Epithelial cell of proximal tubule (primary cell): ENCODE results near the gene CDK4. TPM values are rescaled to one million over a fixed set of nuclear protein-coding genes. Genes with fewer than 3 reads are reported as not detected.
A peak's percentile ranks its signal among the peaks of the same experiment; 100 is the strongest.
"Not testable (repeated sequence)": the region's sequence is repeated elsewhere in the genome, so short reads cannot be mapped to it uniquely, and the experiment has no call there.

ENCODE experiments used
- DNase-seq: peaks from one replicate; pipeline ENCODE4 v3.0.0-alpha.2; 2011; ENCODE audit warnings: low read depth
- H3K4me3 ChIP-seq: 2 replicates; pipeline ENCODE4 v1.5.1; 2011; ENCODE audit warnings: low read depth, mild to moderate bottlenecking, low read length
- total RNA-seq: library from RNA; depleted of rRNA; stranded (reverse); fragments of >200 nt; gene quantifications from 2 replicates; pipeline ENCODE4 v1.2.3, GENCODE V29; 2015
- TF ChIP-seq, protein P1 (sequence below): conservative IDR thresholded peaks from 2 replicates; pipeline ENCODE4 v1.5.1; 2012; ENCODE audit warnings: low read depth, mild to moderate bottlenecking, low read length

Gene CDK4
- total RNA-seq, 1 donor from 2014 or later = 178 TPM

DNA sequence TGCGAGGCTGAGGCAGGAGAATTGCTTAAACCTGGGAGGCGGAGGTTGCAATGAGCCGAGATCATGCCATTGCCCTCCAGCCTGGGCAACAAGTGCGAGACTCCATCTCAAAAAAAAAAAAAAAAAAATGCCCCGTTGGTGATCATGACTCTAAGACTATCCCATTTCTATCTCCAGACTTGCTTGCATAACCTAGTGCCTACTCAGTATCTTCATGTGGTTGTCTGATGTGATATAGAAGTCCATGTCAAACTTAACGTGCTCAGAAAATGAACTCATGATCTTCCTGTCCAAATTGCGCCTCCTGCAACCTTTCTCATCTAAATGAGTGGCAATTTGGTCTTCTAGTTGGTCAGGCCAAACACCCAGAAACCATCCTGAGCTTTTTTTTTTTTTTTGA lies 25.8 kb upstream of the CDK4 start:
- no peak for DNase-seq
- no peak overlapping the region for H3K4me3 ChIP-seq
- TF ChIP-seq, protein P1, sequence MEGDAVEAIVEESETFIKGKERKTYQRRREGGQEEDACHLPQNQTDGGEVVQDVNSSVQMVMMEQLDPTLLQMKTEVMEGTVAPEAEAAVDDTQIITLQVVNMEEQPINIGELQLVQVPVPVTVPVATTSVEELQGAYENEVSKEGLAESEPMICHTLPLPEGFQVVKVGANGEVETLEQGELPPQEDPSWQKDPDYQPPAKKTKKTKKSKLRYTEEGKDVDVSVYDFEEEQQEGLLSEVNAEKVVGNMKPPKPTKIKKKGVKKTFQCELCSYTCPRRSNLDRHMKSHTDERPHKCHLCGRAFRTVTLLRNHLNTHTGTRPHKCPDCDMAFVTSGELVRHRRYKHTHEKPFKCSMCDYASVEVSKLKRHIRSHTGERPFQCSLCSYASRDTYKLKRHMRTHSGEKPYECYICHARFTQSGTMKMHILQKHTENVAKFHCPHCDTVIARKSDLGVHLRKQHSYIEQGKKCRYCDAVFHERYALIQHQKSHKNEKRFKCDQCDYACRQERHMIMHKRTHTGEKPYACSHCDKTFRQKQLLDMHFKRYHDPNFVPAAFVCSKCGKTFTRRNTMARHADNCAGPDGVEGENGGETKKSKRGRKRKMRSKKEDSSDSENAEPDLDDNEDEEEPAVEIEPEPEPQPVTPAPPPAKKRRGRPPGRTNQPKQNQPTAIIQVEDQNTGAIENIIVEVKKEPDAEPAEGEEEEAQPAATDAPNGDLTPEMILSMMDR = no peak

DNA sequence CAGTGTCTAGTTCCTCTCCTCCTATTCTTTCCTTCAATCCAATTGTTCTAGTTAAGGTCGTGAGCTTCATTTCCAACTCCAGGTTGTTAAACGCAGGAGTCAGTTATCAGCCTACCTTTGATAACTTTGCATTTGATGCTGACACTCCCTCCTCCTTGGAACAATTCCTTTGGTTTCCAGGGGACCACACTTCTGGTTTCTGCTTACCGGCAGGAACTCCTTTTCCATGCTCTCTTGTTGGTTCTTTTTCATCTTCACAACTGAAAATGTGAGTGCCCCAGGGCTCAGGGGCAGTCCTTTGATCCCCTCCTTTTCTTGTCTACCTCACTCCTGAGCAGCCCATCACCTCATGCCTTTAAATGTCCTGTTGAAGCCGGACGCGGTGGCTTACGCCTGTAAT lies 25.3 kb upstream of the CDK4 start:
- DNase-seq = no peak
- TF ChIP-seq, protein P1 = no peak
- no peak overlapping the region for H3K4me3 ChIP-seq

DNA sequence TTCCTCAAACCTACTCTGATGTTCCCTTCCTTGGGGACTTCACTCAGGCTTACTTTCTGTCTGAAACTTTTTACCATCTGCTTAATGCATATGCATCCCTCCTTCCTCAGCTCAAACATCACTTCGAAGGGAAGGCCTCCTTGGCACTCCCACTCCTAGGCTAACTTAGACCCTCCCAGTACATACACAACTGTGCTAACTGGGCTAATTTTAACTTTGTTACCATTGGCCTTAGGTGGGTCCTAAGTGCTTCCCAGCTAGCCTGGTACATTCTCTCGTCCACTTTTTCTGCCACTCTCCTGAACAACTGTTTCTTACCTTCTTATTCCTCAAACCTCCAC lies 24.1 kb upstream of the CDK4 start:
- H3K4me3 ChIP-seq = no peak overlapping the region
- no peak for DNase-seq
- TF ChIP-seq, protein P1 = no peak

DNA sequence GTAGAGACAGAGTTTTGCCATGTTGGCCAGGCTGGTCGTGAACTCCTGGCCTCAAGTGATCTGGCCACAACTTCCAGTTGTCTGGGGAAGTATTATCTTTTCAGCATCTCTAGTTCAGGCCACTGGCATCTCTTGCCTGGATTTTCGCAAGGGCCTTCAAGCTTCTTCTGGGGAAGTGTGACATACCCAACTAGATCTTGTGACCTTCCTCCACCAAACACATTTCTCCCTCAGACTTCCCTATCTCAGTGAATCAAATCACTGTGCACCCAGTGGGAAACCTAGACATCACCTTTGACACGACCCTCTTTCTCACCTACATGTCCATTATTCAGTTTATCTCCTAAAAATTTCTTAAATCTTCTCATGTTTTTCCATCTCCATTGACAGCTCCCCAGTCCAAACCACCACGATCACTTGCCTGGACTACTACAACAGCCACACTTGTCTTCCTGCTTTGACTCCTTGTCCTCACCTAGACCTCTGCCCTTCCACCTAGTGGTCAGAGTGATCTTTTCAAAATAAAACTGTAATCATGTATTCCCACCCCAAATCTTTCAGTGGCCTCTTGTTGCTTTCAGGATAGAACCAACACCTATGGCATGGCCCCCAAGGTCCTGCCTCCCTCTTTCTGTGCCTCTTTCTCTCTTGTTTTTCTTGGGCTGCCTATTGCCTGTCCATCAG lies 23.6 kb upstream of the CDK4 start:
- no peak for DNase-seq
- TF ChIP-seq, protein P1 = peak; percentile 19
- no peak overlapping the region for H3K4me3 ChIP-seq

DNA sequence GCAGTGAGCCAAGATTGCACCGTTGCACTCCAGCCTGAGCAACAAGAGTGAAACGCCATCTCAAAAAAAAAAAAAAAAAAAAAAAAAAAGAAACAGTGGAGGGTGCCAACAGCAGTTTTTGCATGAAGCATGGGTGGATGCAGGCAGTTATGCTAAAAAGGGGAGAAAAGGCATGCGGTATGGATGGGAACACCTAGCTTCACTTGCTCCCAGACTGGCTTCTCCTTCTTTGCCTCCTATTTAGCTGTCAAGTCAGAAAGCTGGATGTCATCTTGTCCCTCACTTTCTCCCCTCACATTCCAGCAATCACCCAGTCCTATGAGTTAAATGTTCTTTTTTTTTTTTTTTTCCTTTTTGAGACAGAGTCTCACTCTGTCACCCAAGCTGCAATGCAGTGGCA lies 22.9 kb upstream of the CDK4 start:
- no peak for DNase-seq
- no peak overlapping the region for H3K4me3 ChIP-seq
- TF ChIP-seq, protein P1 = no peak

DNA sequence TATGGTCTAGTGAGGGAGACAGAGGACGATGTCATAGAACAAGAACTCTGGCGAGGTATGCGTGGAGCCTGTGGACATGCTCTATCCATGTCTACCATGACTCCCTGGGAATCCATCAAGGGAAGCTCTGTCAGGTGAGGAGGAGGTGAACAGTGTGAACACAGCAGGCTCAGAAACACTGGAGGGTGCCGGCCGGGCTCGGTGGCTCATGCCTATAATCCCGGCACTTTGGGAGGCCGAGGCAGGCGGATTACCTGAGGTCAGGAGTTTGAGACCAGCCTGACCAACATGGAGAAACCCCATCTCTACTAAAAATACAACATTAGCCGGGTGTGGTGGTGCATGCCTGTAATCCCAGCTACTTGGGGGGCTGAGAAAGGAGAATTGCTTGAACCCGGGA lies 22.5 kb upstream of the CDK4 start:
- DNase-seq, H3K4me3 ChIP-seq: not testable (repeated sequence)

DNA sequence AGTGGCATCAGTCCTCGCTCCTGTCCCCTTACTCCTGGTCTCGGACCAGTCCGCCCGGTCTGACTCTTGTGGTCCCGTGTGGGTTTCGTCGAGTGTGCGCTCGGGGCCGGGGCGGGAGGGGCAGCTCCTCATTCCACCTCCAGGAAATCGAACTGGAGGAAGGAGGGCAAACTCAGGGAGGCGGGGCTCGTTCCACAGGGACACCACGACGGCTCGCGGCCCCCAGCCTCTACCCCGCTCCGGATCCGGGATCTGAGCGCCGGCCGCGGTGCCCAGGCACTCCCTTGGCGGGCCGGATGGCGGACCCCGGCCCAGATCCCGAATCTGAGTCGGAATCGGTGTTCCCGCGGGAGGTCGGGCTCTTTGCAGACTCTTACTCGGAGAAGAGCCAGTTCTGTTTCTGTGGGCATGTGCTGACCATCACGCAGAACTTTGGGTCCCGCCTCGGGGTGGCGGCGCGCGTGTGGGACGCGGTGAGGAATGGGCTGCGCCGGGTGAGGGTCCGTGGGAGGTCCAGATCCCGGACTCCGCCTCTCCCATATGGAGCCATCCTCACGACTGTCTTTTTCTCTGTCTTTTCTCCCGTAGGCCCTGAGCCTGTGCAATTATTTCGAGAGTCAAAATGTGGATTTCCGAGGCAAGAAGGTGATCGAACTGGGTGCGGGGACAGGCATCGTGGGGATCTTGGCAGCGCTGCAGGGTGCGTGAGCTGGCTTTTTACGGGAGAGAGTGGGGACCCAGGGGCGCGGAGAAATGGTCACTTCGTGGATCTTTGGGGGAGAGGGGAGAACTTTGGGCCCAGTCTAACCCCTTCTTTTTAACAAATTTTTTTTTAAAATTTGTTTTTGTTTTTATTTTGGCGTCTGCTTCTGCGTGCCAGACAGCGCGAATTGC lies 20.6 kb upstream of the CDK4 start, which contains the start of gene EEF1AKMT3:
Gene EEF1AKMT3 (plus strand): TSS at position 186 of the 894 bp plus-strand sequence. CDS start 111 bp downstream, at position 297.
- peak within 1 kb of the TSS; percentile 76 for H3K4me3 ChIP-seq
- DNase-seq = no peak
- TF ChIP-seq, protein P1 = no peak
